Measurements from ENCODE around the gene UGT3A1. TPM values are rescaled to one million over a fixed set of nuclear protein-coding genes. Genes with fewer than 3 reads are reported as not detected.

The UGT3A1 gene
- total and polyA plus RNA-seq, 3 experiments from 2014 or later = not detected

GRCh38 chr5:35902046-35902672 lies 89.0 kb downstream of the UGT3A1 start:
- Mint-ChIP-seq H3K4me1 (peaks cover 60 to 74% (median 71%) of the 10 kb centered on the region in 3 donors), H3K27me3 (peaks cover 0 to 2% of the 10 kb centered on the region in 2 donors), H3K36me3 (no peaks in the 10 kb centered on the region), H3K27ac (peak overlapping the region in 7 of 8 donors; percentile 11 to 97 (median 76)), H3K9me3 (peaks cover 0 to 6% (median 0%) of the 10 kb centered on the region in 5 donors), H3K4me3 (peak overlapping the region in 3 of 7 donors; percentile 1 to 12 (median 12))
- POLR2A ChIA-PET = interaction anchor here (0.7 to 1.7 kb wide), 3 partner anchors 20 to 31 kb away, joined by 3 to 8 read pairs (median 3); no protein-coding TSS in a partner anchor
- Histone ChIP-seq H3K27me3 (ENCODE audit: insufficient read depth, low read length, poor library complexity, severe bottlenecking) (no peaks in the 10 kb centered on the region), H3K9me3 (ENCODE audit: low read length) (no peaks in the 10 kb centered on the region), H3K4me3 (ENCODE audit: low read length) (no peak overlapping the region), H3K36me3 (ENCODE audit: insufficient read depth, low read length) (no peaks in the 10 kb centered on the region), H3K27ac (ENCODE audit: low read depth, low read length) (no peak overlapping the region), H3K4me1 (ENCODE audit: insufficient read depth, low read length) (peaks cover 45% of the 10 kb centered on the region)
- CTCF ChIA-PET = interaction anchor here (0.9 to 1.1 kb wide), 2 partner anchors 22 to 23 kb away, joined by 3 read pairs; no protein-coding TSS in a partner anchor
- DNase-seq = no peak

Other genes starting within 250 kb of the UGT3A1 start
- gene IL7R, start 134.5 kb downstream of the UGT3A1 start, total RNA-seq = 100 to 1,000 TPM; 272 to 289 TPM
- gene IL7R, start 134.5 kb downstream of the UGT3A1 start, polyA plus RNA-seq = 761 TPM
- gene CAPSL, start 52.8 kb downstream of the UGT3A1 start, total RNA-seq = under 1 TPM; 0.40 to 0.59 TPM
- not detected for gene CAPSL, start 52.8 kb downstream of the UGT3A1 start, polyA plus RNA-seq
- gene UGT3A2, start 75.5 kb upstream of the UGT3A1 start, total RNA-seq = not detected
- gene UGT3A2, start 75.5 kb upstream of the UGT3A1 start, polyA plus RNA-seq = 1.1 TPM
- 10 to 100 TPM in 1 of 2 experiments, 1 to 10 TPM in 1; 9.3 to 11.4 TPM for gene LMBRD2, start 160.5 kb upstream of the UGT3A1 start, total RNA-seq
- gene LMBRD2, start 160.5 kb upstream of the UGT3A1 start, polyA plus RNA-seq = 5.8 TPM
- 10 to 100 TPM; 52.8 to 56.4 TPM for gene SKP2, start 160.7 kb upstream of the UGT3A1 start, total RNA-seq
- 15.6 TPM for gene SKP2, start 160.7 kb upstream of the UGT3A1 start, polyA plus RNA-seq

Measured in CD8-positive, alpha-beta memory T cell (primary cell).